ENCODE data around the gene MMAB. TPM values are rescaled to one million over a fixed set of nuclear protein-coding genes. Genes with fewer than 3 reads are reported as not detected.

Gene MMAB
- total and polyA plus RNA-seq, 2 donors (not counting 3 experiments of a cell fraction or from before 2014, with no cell fraction given), result 39.1 to 46.0 TPM

GRCh38 chr12:109553483-109553882, 19.8 kb downstream of the MMAB start:
- FAIRE-seq, result no peak
- CTCF ChIA-PET, result interaction anchor here (1.6 to 2.7 kb wide), 2 partner anchors 12 to 34 kb away, joined by 5 to 17 read pairs; no protein-coding TSS in a partner anchor

GRCh38 chr12:109552971-109553370, 20.3 kb downstream of the MMAB start:
- POLR2A ChIA-PET, result no interaction called here
- FAIRE-seq, result no peak

More at GRCh38 chr12:109553483-109553882, 19.8 kb downstream of the MMAB start:
- Histone ChIP-seq H3K9me3 (replicated peaks; ENCODE audit: control insufficient read depth, insufficient read depth, low read length) (no peaks in the 10 kb centered on the region), H4K20me1 (replicated peaks; ENCODE audit: control insufficient read depth, extremely low read depth, insufficient read depth, low read length) (no peaks in the 10 kb centered on the region), H3K4me2 (ENCODE audit: insufficient read depth, low read length) (no peak overlapping the region), H3K79me2 (ENCODE audit: control insufficient read depth, insufficient read depth, low read length) (no peaks in the 10 kb centered on the region), H3K27me3 (ENCODE audit: control insufficient read depth in 2 of 2, insufficient read depth in 2 of 2, low read length in 2 of 2) (peaks cover 0 to 2% of the 10 kb centered on the region in 2 experiments), H3K9me1 (replicated peaks; ENCODE audit: control insufficient read depth, extremely low read depth, insufficient read depth, low read length) (no peaks in the 10 kb centered on the region), H3K27ac (ENCODE audit: insufficient read depth, low read depth, low read length) (no peak overlapping the region), H3K4me3 (replicated peaks in 1 of 3; ENCODE audit: insufficient read depth in 1 of 3, low read depth in 1 of 3, low read length in 3 of 3) (no peak overlapping the region), H3K4me1 (ENCODE audit: control insufficient read depth, extremely low read depth, insufficient read depth, low read length) (no peaks in the 10 kb centered on the region), H3K36me3 (ENCODE audit: control insufficient read depth in 2 of 2, extremely low read depth in 1 of 2, insufficient read depth in 2 of 2, low read length in 2 of 2) (no peaks in the 10 kb centered on the region), H2AFZ (ENCODE audit: low read depth, low read length) (no peak overlapping the region), H3K9ac (replicated peaks; ENCODE audit: extremely low read depth, insufficient read depth, low read length) (no peak overlapping the region)
- intact Hi-C loops (cut with micrococcal nuclease) (no loop called here), dilution Hi-C loops (cut with MboI; ENCODE audit: extremely low pct_ligation_motif_present, low sequenced_read_pairs) (no loop called here)
- TF ChIP-seq JUN (IDR thresholded peaks at IDR 0.05; ENCODE audit: borderline replicate concordance, insufficient read depth, insufficient read length, low read depth), result no peak
- no TSS peak for BruUV-seq (replicated peaks)
- no peak for DNase-seq (ENCODE audit: low read depth, low spot score)
- POLR2A ChIA-PET, result no interaction called here

More at GRCh38 chr12:109552971-109553370, 20.3 kb downstream of the MMAB start:
- no peak overlapping the region for H3K9ac ChIP-seq (replicated peaks; ENCODE audit: extremely low read depth, insufficient read depth, low read length)
- H4K20me1 ChIP-seq (replicated peaks; ENCODE audit: control insufficient read depth, extremely low read depth, insufficient read depth, low read length), result no peaks in the 10 kb centered on the region
- no peaks in the 10 kb centered on the region for H3K9me1 ChIP-seq (replicated peaks; ENCODE audit: control insufficient read depth, extremely low read depth, insufficient read depth, low read length)
- no peaks in the 10 kb centered on the region for H3K36me3 ChIP-seq (ENCODE audit: control insufficient read depth in 2 of 2, extremely low read depth in 1 of 2, insufficient read depth in 2 of 2, low read length in 2 of 2)
- no peak overlapping the region for H2AFZ ChIP-seq (ENCODE audit: low read depth, low read length)
- TF ChIP-seq JUN (IDR thresholded peaks at IDR 0.05; ENCODE audit: borderline replicate concordance, insufficient read depth, insufficient read length, low read depth), result no peak
- TF ChIP-seq GATA2 (IDR thresholded peaks at IDR 0.05; ENCODE audit: insufficient read depth, insufficient read length, low read depth, low read length), result no peak
- no peak for TF ChIP-seq MAX (IDR thresholded peaks at IDR 0.05; ENCODE audit: insufficient read depth, insufficient read length)
- no peak for TF ChIP-seq POLR2AphosphoS5 (IDR thresholded peaks at IDR 0.05; ENCODE audit: insufficient read depth, low read depth, low read length)
- no peak for TF ChIP-seq MYC (IDR thresholded peaks at IDR 0.05; ENCODE audit: low read depth, low read length)
- no peak for TF ChIP-seq EZH2 (IDR thresholded peaks at IDR 0.05; ENCODE audit: borderline replicate concordance, low read depth, low read length, severe bottlenecking)
- TF ChIP-seq POLR2A (IDR thresholded peaks at IDR 0.05; ENCODE audit: low read depth, low read length), result no peak
- TF ChIP-seq CTCF (IDR thresholded peaks at IDR 0.05; ENCODE audit: extremely low read depth in 1 of 2, insufficient read depth in 1 of 2, low read depth in 1 of 2, low read length in 2 of 2), result no peak
- TF ChIP-seq FOS (IDR thresholded peaks at IDR 0.05; ENCODE audit: borderline replicate concordance, insufficient read depth, low read length), result no peak
- no peaks in the 10 kb centered on the region for H3K9me3 ChIP-seq (replicated peaks; ENCODE audit: control insufficient read depth, insufficient read depth, low read length)
- H3K4me3 ChIP-seq (replicated peaks in 1 of 3; ENCODE audit: insufficient read depth in 1 of 3, low read depth in 1 of 3, low read length in 3 of 3), result no peak overlapping the region
- no peaks in the 10 kb centered on the region for H3K79me2 ChIP-seq (ENCODE audit: control insufficient read depth, insufficient read depth, low read length)
- peaks cover 0 to 2% of the 10 kb centered on the region in 2 experiments for H3K27me3 ChIP-seq (ENCODE audit: control insufficient read depth in 2 of 2, insufficient read depth in 2 of 2, low read length in 2 of 2)
- intact Hi-C loops (cut with micrococcal nuclease), result no loop called here
- CTCF ChIA-PET, result interaction anchor here (0.8 to 2.7 kb wide), 4 partner anchors 12 to 222 kb away, joined by 3 to 17 read pairs (median 5); no protein-coding TSS in a partner anchor
- no peak for DNase-seq (ENCODE audit: low read depth, low spot score)
- dilution Hi-C loops (cut with MboI; ENCODE audit: extremely low pct_ligation_motif_present, low sequenced_read_pairs), result no loop called here
- H3K27ac ChIP-seq (ENCODE audit: insufficient read depth, low read depth, low read length), result no peak overlapping the region
- no peak overlapping the region for H3K4me2 ChIP-seq (ENCODE audit: insufficient read depth, low read length)
- no peaks in the 10 kb centered on the region for H3K4me1 ChIP-seq (ENCODE audit: control insufficient read depth, extremely low read depth, insufficient read depth, low read length)
- no TSS peak for BruUV-seq (replicated peaks)

Data from endothelial cell of umbilical vein (primary cell).